ENCODE data around the gene UBL7.

UBL7 gene

GRCh38 chr15:74406517-74406916, 54.4 kb downstream of the UBL7 start:
- no peak for DNase-seq (ENCODE audit: low spot score)

- DNase-seq (ENCODE audit: low spot score), result no peak
Measured at GRCh38 chr15:74405823-74406222, 55.1 kb downstream of the UBL7 start.

- DNase-seq (ENCODE audit: low spot score), result no peak
Measured at GRCh38 chr15:74403991-74404563, 56.9 kb downstream of the UBL7 start.

- no peak for DNase-seq (ENCODE audit: low spot score)
Measured at GRCh38 chr15:74403588-74403919, 57.4 kb downstream of the UBL7 start.

- DNase-seq (ENCODE audit: low spot score), result no peak
Measured at GRCh38 chr15:74402873-74403587, 57.9 kb downstream of the UBL7 start.

- DNase-seq (ENCODE audit: low spot score), result no peak
Measured at GRCh38 chr15:74402337-74402841, 58.6 kb downstream of the UBL7 start.

- DNase-seq (ENCODE audit: low spot score), result peak; percentile 49
Measured at GRCh38 chr15:74400915-74401757, 59.8 kb downstream of the UBL7 start.

- DNase-seq (ENCODE audit: low spot score), result no peak
Measured at GRCh38 chr15:74400313-74400860, 60.6 kb downstream of the UBL7 start.

GRCh38 chr15:74399511-74400312, 61.2 kb downstream of the UBL7 start:
- no peak for DNase-seq (ENCODE audit: low spot score)

GRCh38 chr15:74399100-74399499, 61.9 kb downstream of the UBL7 start:
- no peak for DNase-seq (ENCODE audit: low spot score)

- no peak for DNase-seq (ENCODE audit: low spot score)
Measured at GRCh38 chr15:74398183-74398582, 62.8 kb downstream of the UBL7 start.

GRCh38 chr15:74397239-74398068, 63.5 kb downstream of the UBL7 start:
- DNase-seq (ENCODE audit: low spot score), result no peak

- DNase-seq (ENCODE audit: low spot score), result peak; percentile 93
Measured at GRCh38 chr15:74396445-74397238, 64.3 kb downstream of the UBL7 start.

GRCh38 chr15:74396146-74396438, 64.9 kb downstream of the UBL7 start:
- DNase-seq (ENCODE audit: low spot score), result no peak

Data from LoVo (cell line).